ENCODE results near the gene GABRA4.

- TF ChIP-seq CTCF (IDR thresholded peaks at IDR 0.05) (peak in 1 of 6 experiments; percentile 21), POLR2A (IDR thresholded peaks at IDR 0.05) (no peak)
Observed at GRCh38 chr4:46931981-46932380, 61.4 kb downstream of the GABRA4 start.
